HEK293T (cell line): ENCODE measurements around the gene BMP7.

Experiments
- BHLHE40 ChIP-seq: fragments of 450-650 bp; IDR thresholded peaks from 2 replicates; pipeline ENCODE4 v1.6.1; 2016; ENCODE audit warnings: mild to moderate bottlenecking, moderate library complexity, borderline replicate concordance
- ELF4 ChIP-seq: fragments of 450-650 bp; IDR thresholded peaks from 2 replicates; pipeline ENCODE4 v1.6.1; 2017; ENCODE audit warnings: antibody characterized with exemption
- FOXA1 ChIP-seq: fragments of 450-650 bp; IDR thresholded peaks from 2 replicates; pipeline ENCODE4 v1.6.1; 2016; ENCODE audit warnings: mild to moderate bottlenecking
- FOXK2 ChIP-seq: fragments of 450-650 bp; IDR thresholded peaks from 2 replicates; pipeline ENCODE4 v1.6.1; 2016; ENCODE audit warnings: mild to moderate bottlenecking
- FOXM1 ChIP-seq: fragments of 450-650 bp; IDR thresholded peaks from 2 replicates; pipeline ENCODE4 v1.6.1; 2017; ENCODE audit warnings: mild to moderate bottlenecking, borderline replicate concordance
- NFRKB ChIP-seq: fragments of 450-650 bp; IDR thresholded peaks from 2 replicates; pipeline ENCODE4 v1.6.1; 2016; ENCODE audit warnings: mild to moderate bottlenecking, moderate library complexity
- SP1 ChIP-seq: fragments of 450-650 bp; IDR thresholded peaks from 2 replicates; pipeline ENCODE4 v1.6.1; 2017
- TARDBP ChIP-seq: fragments of 450-650 bp; IDR thresholded peaks from 2 replicates; pipeline ENCODE4 v1.6.1; 2016
- TF ChIP-seq, protein P1 (sequence below): fragments of 450-650 bp; IDR thresholded peaks from 2 replicates; pipeline ENCODE4 v1.6.1; 2016

DNA sequence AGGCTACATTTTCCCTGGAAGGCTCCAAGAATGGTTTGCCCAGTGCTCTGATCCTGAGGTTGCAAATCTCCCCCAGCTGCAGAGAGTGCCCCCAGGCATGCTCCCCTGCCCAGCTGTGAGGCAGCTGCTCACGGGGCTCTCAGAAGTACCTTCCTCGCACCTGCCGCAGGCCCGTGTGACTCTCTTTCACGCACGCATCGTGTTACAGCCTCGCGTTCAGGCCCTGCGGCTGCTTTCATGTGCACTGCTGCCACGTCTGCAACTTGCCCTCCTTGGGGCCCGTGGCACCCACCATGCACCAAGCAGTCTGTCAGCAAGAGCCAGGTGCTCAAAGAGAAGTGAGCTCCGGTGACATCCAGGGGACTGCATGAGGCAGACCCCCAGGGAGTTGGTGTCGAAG, 34.6 kb upstream of the BMP7 start:
- TF ChIP-seq FOXK2 (no peak), TARDBP (no peak), FOXM1 (no peak), NFRKB (no peak), SP1 (no peak), BHLHE40 (no peak), ELF4 (no peak), FOXA1 (no peak)
- TF ChIP-seq, protein P1, sequence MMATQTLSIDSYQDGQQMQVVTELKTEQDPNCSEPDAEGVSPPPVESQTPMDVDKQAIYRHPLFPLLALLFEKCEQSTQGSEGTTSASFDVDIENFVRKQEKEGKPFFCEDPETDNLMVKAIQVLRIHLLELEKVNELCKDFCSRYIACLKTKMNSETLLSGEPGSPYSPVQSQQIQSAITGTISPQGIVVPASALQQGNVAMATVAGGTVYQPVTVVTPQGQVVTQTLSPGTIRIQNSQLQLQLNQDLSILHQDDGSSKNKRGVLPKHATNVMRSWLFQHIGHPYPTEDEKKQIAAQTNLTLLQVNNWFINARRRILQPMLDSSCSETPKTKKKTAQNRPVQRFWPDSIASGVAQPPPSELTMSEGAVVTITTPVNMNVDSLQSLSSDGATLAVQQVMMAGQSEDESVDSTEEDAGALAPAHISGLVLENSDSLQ, result no peak
